Heart right ventricle (tissue), 16 donors: ENCODE data around the gene GPRIN3. TPM values are rescaled to one million over a fixed set of nuclear protein-coding genes. Genes with fewer than 3 reads are reported as not detected.

ENCODE experiments used
- ATAC-seq, 8 donors: fragments of 200-7000 bp; cut with Tn5 transposase; one replicate each; pipeline ENCODE4 v1.9.1; 2020; ENCODE audit warnings: mild to moderate bottlenecking in 8 of 8, moderate library complexity in 8 of 8, moderate number of reproducible peaks in 1 of 8
- DNase-seq, 2 donors: peaks; one replicate each; pipeline ENCODE4 v3.0.0-alpha.2; 2020
- H3K27ac ChIP-seq, 10 donors: fragments of 200-600 bp; sonication (generic) in 2 of 10; one replicate each; pipeline versions ENCODE4 v1.5.0 to v1.8.0; 2020 to 2022; ENCODE audit warnings: mild to moderate bottlenecking in 3 of 10
- H3K27me3 ChIP-seq, 7 donors: fragments of 200-600 bp; one replicate each; pipeline ENCODE4 v1.8.0; 2021 to 2022; ENCODE audit warnings: mild to moderate bottlenecking in 2 of 7
- H3K36me3 ChIP-seq, 9 donors: fragments of 200-600 bp; sonication (generic) in 1 of 9; one replicate each; pipeline versions ENCODE4 v1.5.0 to v1.8.0; 2020 to 2022; ENCODE audit warnings: mild to moderate bottlenecking in 2 of 9
- H3K4me1 ChIP-seq, 9 donors: fragments of 200-600 bp; sonication (generic) in 1 of 9; one replicate each; pipeline versions ENCODE4 v1.5.0 to v1.8.0; 2020 to 2022; ENCODE audit warnings: mild to moderate bottlenecking in 4 of 9
- H3K4me3 ChIP-seq, 10 donors: fragments of 200-600 bp; sonication (generic) in 2 of 10; one replicate each; pipeline versions ENCODE4 v1.5.0 to v1.8.0; 2020 to 2022; ENCODE audit warnings: mild to moderate bottlenecking in 7 of 10, moderate library complexity in 2 of 10
- H3K9me3 ChIP-seq, 11 donors: fragments of 200-600 bp in 10 of 11; sonication (generic) in 2 of 11; one replicate each; pipeline versions ENCODE4 v1.5.0 to v1.8.0; 2013 to 2022; ENCODE audit warnings: mild to moderate bottlenecking in 2 of 11, control low read depth in 1 of 11, moderate library complexity in 1 of 11
- WGBS, 2 donors: extraction: QIAGEN DNeasy Blood & Tissue Kit; methylation state at CpG; one replicate each; pipeline ENCODE4 v1.1.7; 2013; ENCODE audit warnings: inconsistent platforms in 1 of 2; 5-methylcytosine and 5-hydroxymethylcytosine counted together
- intact Hi-C, 10 donors: fragments of 100-400 bp; cut with DNase I; formaldehyde crosslinking; loops; one replicate each; pipeline versions ENCODE4 v1.11.1 to v1.14.2; 2022
- polyA plus RNA-seq, 2 donors: library from polyadenylated mRNA; stranded (reverse); fragments of 200-250 nt; gene quantifications; one replicate each; pipeline ENCODE4 v1.2.3, GENCODE V29; 2013
- total RNA-seq, 10 donors: library from RNA; stranded (reverse); fragmentation: NEBNext Ultra II Directional in 3 of 10; extraction: Animal tissue kit (Norgen Biotek cat#: 25700) in 3 of 10; gene quantifications; one replicate each; pipeline versions ENCODE4 v1.2.1 to v1.2.4, GENCODE V29; 2021 to 2023
- TF ChIP-seq, protein P1 (sequence below), 9 donors: fragments of 200-600 bp; sonication (generic) in 2 of 9; IDR thresholded peaks; one replicate each; pipeline versions ENCODE4 v1.5.0 to v1.8.0; 2021 to 2022; ENCODE audit warnings: antibody characterized with exemption in 9 of 9, mild to moderate bottlenecking in 5 of 9, moderate library complexity in 1 of 9
- donor health status: Arrhythmogenic right ventricular cardiomyopathy.
- donor health status: ischemic (EF 13 %, LVEDD 7.1; RV severe dilation, severe dysfunction).
- donor health status: healthy with polysubstance abuse.
- donor health status: DM: no; HTN: yes; CAD: no.
- donor health status: DM: no; HTN: no; CAD: no.
- donor health status: ischemic (EF 25% LVEDD 6.9; RV normal size, moderate dysfunction).
- donor health status: ischemic (EF 25% LVEDD 5.7; RV mildly dilated, moderate dysfunction).
- donor health status: healthy.
- donor health status: DM: yes; HTN: yes; CAD: no.
- donor health status: Ischemic cardiomyopathy.
- donor health status: ischemic (EF 35%, LVEDD 5.7; RV mildly dilated, moderate dysfunction).
- donor health status: nonischemic (EF 11% LVEDD 7.7; RV severe dilation, severe dysfunction).
- donor health status: DM: yes; HTN: yes; CAD: no.
- donor health status: PGD.
- donor health status: ischemic (EF 29% LVEDD 5.4; RV normal size, mild dysfunction).
- donor health status: nonischemic (EF 23%, LVEDD 6.1; RV moderate dilation, normal function).

The GPRIN3 gene
- total and polyA plus RNA-seq, 12 donors, result 1.7 to 12.2 (median 9.5) TPM

DNA sequence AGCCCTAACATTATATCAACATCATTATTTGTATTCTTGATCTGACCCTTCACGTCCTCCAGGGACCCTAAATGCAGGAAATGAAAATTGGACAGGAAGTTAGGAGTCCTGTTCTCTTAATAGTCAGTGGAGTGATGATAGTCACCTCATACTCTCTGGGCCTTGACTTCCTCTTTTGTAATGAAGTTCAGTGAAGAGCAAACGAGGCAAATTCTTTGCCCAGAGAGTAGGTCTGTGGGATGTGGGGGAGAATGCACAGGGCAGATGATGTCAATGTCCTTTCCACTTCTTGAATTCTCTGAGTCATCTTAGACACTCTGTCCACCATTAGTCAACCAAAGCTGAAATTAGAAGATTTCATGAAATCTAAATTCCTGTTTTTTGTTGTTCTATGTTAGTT, 17.1 kb upstream of the GPRIN3 start:
- Histone ChIP-seq H3K36me3 (no peaks in the 10 kb centered on the region), H3K27ac (peak overlapping the region in 3 of 10 donors; percentile 13 to 82 (median 32)), H3K27me3 (no peaks in the 10 kb centered on the region), H3K4me3 (no peak overlapping the region), H3K4me1 (peaks cover 0 to 19% (median 0%) of the 10 kb centered on the region in 9 donors), H3K9me3 (peaks cover 0 to 13% (median 6%) of the 10 kb centered on the region in 11 donors)
- TF ChIP-seq, protein P1, sequence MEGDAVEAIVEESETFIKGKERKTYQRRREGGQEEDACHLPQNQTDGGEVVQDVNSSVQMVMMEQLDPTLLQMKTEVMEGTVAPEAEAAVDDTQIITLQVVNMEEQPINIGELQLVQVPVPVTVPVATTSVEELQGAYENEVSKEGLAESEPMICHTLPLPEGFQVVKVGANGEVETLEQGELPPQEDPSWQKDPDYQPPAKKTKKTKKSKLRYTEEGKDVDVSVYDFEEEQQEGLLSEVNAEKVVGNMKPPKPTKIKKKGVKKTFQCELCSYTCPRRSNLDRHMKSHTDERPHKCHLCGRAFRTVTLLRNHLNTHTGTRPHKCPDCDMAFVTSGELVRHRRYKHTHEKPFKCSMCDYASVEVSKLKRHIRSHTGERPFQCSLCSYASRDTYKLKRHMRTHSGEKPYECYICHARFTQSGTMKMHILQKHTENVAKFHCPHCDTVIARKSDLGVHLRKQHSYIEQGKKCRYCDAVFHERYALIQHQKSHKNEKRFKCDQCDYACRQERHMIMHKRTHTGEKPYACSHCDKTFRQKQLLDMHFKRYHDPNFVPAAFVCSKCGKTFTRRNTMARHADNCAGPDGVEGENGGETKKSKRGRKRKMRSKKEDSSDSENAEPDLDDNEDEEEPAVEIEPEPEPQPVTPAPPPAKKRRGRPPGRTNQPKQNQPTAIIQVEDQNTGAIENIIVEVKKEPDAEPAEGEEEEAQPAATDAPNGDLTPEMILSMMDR (IDR thresholded peaks at IDR 0.05), result no peak
- peak in 1 of 2 donors; percentile 26 for DNase-seq
- ATAC-seq, result peak in 7 of 8 donors; percentile 70 to 95 (median 79)
- intact Hi-C loops, result no loop called here
- WGBS, 2 donors, result 33 to 51% methylated on average over 2 of the region's 2 CpGs

- Histone ChIP-seq H3K36me3 (no peaks in the 10 kb centered on the region), H3K27ac (no peak overlapping the region), H3K4me3 (no peak overlapping the region), H3K27me3 (no peaks in the 10 kb centered on the region), H3K4me1 (peaks cover 0 to 30% (median 0%) of the 10 kb centered on the region in 9 donors), H3K9me3 (peaks cover 0 to under 1% (median 0%) of the 10 kb centered on the region in 11 donors)
- no peak for ATAC-seq
- TF ChIP-seq, protein P1 (IDR thresholded peaks at IDR 0.05), result no peak
- no peak for DNase-seq
- intact Hi-C loops, result no loop called here
Observed at GRCh38 chr4:89322671-89323070, 15.1 kb upstream of the GPRIN3 start.

DNA sequence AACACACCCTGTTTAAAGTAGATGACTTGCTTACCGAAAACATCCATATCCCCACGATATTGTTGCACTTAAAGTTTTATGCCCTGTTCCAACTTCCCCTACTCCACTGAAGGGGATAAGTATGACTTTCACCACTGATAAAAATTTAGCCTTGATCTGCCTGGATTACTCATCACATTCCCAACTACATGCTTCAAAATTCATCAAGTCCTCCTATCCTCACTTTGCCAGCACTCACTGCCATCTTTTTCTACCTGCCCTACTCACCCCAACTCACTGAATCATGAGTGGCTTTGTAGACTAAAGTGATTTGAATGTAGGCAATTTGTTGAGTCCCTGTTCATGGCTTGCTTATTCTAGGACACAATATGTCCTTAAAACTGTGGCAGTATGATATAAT, 12.2 kb upstream of the GPRIN3 start:
- TF ChIP-seq, protein P1 (IDR thresholded peaks at IDR 0.05), result no peak
- Histone ChIP-seq H3K9me3 (no peaks in the 10 kb centered on the region), H3K27ac (no peak overlapping the region), H3K4me1 (peaks cover 0 to 40% (median 4%) of the 10 kb centered on the region in 9 donors), H3K36me3 (no peaks in the 10 kb centered on the region), H3K27me3 (no peaks in the 10 kb centered on the region), H3K4me3 (no peak overlapping the region)
- DNase-seq (no peak), ATAC-seq (no peak)
- intact Hi-C loops, result no loop called here
- 96 to 100% methylated on average over 2 of the region's 2 CpGs for WGBS, 2 donors

- intact Hi-C loops, result no loop called here
- Histone ChIP-seq H3K4me1 (peaks cover 0 to 31% (median 4%) of the 10 kb centered on the region in 9 donors), H3K36me3 (no peaks in the 10 kb centered on the region), H3K9me3 (no peaks in the 10 kb centered on the region), H3K4me3 (no peak overlapping the region), H3K27ac (peak overlapping the region in 1 of 10 donors; percentile 73), H3K27me3 (no peaks in the 10 kb centered on the region)
- WGBS, 2 donors, result 60 to 63% methylated on average over 3 of the region's 3 CpGs
- DNase-seq (no peak), ATAC-seq (peak in 4 of 8 donors; percentile 22 to 52 (median 40))
- TF ChIP-seq, protein P1 (IDR thresholded peaks at IDR 0.05), result no peak
Observed at GRCh38 chr4:89316931-89317366, 9.3 kb upstream of the GPRIN3 start.
